ENCODE data around the gene CARD18.
"Not testable (repeated sequence)": the region's sequence is repeated elsewhere in the genome, so short reads cannot be mapped to it uniquely, and the experiment has no call there.

The CARD18 gene

GRCh38 chr11:105132716-105133511 is 6.7 kb downstream of the CARD18 start:
- DNase-seq (ENCODE audit: low read depth in 2 of 2): no peak

GRCh38 chr11:105130189-105130813 is 9.3 kb downstream of the CARD18 start:
- DNase-seq (ENCODE audit: low read depth in 2 of 2): no peak

DNA sequence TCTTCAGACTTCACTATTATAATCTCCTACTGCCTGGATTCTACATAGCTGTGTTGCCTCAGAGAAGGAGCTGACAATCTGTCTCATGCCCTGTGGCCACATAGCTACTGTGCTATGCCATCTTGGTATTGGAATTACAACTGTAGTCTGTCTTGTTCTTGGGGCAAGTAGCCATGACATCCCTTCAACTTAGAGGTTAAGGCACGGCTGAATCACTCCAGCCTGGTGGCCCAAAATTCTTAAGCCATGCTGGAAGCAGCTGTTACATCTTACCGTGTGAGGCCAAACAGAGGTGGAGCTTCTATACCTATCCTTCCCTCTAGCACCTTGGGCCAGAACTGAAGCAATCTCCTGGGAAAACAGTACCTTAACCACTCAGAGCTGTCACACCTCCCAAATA is 14.8 kb downstream of the CARD18 start:
- DNase-seq (ENCODE audit: low read depth in 2 of 2): no peak

GRCh38 chr11:105111145-105111944 is 28.2 kb downstream of the CARD18 start:
- no peak for DNase-seq (ENCODE audit: low read depth in 2 of 2)

DNA sequence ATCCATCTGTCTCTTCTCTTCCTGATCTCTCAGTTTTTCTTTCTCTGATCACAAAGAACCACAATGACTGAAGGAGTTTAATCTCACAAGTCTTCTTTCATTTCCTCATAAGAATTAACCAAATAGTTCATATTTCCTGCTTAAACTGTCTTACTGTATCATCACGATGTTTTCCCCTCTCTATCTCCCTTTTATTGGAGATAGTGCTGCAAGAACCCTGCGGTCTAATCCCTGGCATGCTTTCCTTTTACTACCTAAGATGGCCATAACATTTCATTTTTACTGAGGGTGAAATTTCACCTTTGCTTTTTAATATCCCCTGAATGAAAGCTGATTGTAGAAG is 28.9 kb downstream of the CARD18 start:
- no peak for DNase-seq (ENCODE audit: low read depth in 2 of 2)

- no peak for DNase-seq (ENCODE audit: low read depth in 2 of 2)
These were observed 29.5 kb downstream of the CARD18 start for GRCh38 chr11:105109855-105110687.

- no peak for DNase-seq (ENCODE audit: low read depth in 2 of 2)
These were observed 30.2 kb downstream of the CARD18 start for GRCh38 chr11:105109321-105109720.

DNA sequence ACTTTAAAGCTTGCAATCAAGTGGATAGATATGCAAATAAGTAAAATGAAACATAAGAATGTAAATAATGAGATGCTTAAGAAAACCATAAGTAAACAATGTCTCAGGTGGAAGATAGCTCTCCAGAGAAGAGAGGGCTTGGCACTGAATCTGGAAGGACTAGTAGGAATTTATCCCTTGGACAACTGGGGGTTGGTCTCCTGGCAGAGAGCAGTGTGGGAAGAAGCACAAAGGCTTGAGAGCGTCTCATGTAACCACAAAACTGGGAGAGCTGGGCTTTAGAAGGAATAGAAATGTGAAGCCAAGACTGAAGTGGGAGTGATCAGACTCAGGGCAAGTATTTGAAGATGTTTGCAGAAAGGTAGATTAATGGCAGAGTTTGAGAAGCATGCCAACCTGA is 31.3 kb downstream of the CARD18 start:
- no peak for DNase-seq (ENCODE audit: low read depth in 2 of 2)

GRCh38 chr11:105107226-105107825 is 32.2 kb downstream of the CARD18 start:
- DNase-seq (ENCODE audit: low read depth in 2 of 2): not testable (repeated sequence)

- DNase-seq (ENCODE audit: low read depth in 2 of 2): no peak
These were observed 33.4 kb downstream of the CARD18 start for GRCh38 chr11:105106140-105106539.

GRCh38 chr11:105104292-105104691 is 35.3 kb downstream of the CARD18 start:
- no peak for DNase-seq (ENCODE audit: low read depth in 2 of 2)

DNA sequence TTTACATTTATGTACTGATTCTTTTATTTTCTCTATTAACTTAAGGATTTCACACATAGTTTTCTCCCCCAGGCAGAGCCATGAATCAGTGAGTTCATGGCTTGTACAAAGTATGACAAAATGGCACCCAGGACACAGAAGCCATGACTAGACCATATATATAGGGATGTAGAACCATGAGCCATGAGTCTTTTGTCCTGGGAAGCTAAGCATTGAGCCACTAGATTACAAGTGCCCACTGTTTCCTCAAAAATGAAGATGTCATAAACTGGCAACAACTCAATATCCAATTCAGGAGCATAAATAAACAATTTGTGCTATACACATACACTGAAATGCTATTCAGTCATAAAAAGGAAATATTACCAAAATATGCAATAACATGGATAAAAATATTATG is 36.2 kb downstream of the CARD18 start:
- DNase-seq (ENCODE audit: low read depth in 2 of 2): no peak

- not testable (repeated sequence) for DNase-seq (ENCODE audit: low read depth in 2 of 2)
These were observed 37.4 kb downstream of the CARD18 start for GRCh38 chr11:105102079-105102581.

- DNase-seq (ENCODE audit: low read depth in 2 of 2): no peak
These were observed 38.5 kb downstream of the CARD18 start for GRCh38 chr11:105100981-105101630.

GRCh38 chr11:105100206-105100605 is 39.4 kb downstream of the CARD18 start:
- DNase-seq (ENCODE audit: low read depth in 2 of 2): peak in 1 of 2 donors; percentile 4

DNA sequence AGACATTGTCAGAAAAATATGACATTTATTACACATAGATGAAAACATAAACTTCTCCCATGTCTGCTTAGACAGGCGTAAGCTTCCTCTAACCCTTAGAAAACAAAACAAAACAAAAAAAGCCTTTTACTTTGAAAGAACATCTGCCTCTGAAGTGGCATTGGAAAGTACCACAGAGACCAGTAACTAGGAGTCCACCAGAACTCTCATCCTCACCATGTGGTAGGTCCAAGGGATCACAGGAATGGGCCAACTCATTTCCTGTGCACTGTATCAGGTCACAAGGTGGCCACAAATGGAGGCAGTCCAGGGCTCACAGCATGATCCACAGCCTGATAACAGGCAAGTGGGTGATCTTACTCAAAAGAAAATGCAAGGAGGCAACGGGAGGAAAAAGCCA is 40.0 kb downstream of the CARD18 start:
- not testable (repeated sequence) for DNase-seq (ENCODE audit: low read depth in 2 of 2)

DNA sequence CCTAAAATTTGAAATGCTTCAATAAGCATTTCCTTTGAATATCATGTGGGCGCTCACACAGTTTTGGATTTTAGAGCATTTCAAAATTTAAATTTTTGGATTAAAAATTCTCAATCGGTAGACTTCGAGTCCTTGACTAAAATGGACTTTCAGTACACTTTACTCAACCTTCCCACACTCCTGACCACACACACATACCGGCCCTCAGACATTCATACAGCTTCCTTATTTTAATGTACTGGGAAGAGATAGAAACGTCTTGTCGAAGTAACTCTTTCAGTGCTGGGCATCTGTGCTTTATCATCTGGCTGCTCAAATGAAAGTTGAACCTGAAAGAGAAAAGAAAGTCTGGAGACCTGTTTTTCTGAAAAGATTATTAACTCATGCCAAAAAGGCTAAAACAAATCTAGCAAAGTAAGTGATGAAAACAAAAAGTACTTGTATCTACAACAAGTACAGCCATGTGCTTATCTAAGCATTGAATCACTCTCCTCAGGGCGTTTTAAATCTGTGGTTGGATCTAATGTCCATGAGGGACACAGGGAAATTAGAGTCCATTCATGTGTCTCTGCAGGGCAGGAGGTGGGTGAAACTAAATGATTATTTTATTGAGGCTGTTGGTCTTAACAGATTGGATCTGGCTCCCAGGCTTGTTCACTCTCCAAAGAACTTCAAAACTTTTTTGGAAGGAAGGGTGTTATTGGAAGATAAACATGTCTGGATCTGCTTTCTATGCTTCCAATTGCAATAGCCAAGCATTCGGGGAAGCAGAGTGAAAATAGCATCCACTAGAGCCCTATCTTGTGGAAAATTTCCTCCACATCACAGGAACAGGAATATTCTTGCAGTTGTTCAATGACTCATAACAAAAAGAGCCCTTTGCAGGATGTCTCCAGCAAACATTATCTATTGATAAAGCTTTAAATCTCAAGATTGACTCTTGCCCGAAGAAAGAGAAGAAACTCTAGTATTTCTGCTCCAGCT is 47.0 kb downstream of the CARD18 start:
- DNase-seq (ENCODE audit: low read depth in 2 of 2): no peak
